ENCODE data around the gene DEPDC1B.
"Not testable (repeated sequence)": the region's sequence is repeated elsewhere in the genome, so short reads cannot be mapped to it uniquely, and the experiment has no call there.

The DEPDC1B gene

GRCh38 chr5:60577116-60577515, 122.8 kb downstream of the DEPDC1B start:
- no peak for DNase-seq

DNA sequence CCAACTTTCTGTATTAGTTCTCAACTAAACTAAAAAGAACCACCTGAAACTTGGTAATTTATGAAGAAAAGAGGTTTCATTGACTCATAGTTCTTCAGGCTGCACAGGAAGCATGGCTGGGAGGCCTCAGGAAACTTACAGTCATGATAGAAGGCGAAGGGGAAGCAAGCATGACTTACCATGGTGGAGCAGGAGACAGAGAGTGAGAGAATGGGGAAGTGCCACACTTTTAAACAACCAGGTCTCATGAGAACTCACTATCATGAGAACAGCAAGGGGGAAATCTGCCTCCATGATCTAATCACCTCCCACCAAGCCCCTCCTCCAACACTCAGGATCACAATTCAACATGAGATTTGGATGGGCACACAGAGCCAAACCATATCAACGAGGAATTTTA, 123.5 kb downstream of the DEPDC1B start:
- DNase-seq = no peak

- no peak for DNase-seq
These were observed 131.3 kb downstream of the DEPDC1B start for GRCh38 chr5:60568646-60569045.

DNA sequence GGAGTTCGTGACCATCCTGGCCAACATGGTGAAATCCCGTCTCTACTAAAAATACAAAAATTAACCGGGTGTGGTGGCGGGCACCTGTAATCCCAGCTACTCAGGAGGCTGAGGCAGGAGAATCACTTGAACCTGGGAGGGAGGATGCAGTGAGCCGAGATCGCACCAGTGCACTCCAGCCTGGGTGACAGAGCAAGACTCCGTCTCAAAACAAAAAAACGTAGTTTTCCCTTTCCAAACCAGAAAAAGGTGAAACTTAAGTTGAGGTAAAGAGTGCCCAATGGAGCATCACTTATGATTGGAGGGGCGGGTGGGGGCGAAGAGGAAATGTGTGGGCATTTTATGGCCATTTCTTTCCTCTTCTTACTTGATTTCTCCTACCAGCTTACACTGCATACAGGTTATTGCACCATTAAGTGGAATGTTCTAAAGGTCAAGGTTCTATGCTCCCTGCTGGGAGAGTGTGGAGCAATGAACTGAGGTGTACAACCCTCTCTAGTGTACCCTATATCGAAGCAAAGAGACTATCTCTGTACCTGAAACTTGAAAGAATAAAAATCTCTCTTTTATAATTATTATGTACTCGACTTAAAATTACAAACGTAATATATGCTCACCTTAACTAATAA, 136.2 kb downstream of the DEPDC1B start:
- no peak for DNase-seq

GRCh38 chr5:60553291-60553690, 146.7 kb downstream of the DEPDC1B start:
- not testable (repeated sequence) for DNase-seq

DNA sequence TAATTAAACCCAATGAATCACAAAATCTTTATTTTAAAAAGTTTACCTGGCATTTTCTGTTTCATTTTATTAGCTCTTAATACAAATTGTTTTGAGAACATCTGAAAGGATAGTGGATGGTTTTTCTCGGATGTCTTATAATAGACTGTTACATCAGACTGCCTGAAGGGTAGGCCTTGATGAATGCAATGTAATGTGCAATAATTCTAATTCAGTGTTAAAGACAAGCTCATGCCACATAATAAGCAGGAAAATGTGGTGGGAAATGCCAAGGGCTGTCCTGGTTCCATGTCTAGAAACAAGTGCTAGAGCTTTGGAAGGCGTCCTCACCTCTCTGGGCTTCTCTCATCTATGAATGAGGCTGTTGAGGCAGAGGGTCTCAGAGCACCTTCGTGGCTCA, 148.1 kb downstream of the DEPDC1B start:
- no peak for DNase-seq

DNA sequence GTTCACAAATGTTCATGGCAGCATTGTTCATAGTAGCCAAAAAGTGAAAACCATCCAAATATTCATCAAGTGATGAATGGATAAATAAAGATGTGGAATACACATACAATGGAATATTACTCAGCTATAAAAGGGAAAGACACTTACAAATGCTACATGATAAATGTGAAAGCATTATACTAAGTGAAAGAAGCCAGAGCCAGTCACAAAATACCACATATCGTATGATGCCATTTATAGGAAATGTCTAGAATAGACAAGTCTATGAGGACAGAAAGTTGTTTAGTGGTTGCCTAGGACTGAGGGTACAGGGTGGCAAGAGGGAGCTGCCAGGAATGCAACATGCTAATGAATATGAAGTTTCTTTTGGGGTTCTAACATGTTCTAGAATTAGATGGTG, 148.7 kb downstream of the DEPDC1B start:
- no peak for DNase-seq

DNA sequence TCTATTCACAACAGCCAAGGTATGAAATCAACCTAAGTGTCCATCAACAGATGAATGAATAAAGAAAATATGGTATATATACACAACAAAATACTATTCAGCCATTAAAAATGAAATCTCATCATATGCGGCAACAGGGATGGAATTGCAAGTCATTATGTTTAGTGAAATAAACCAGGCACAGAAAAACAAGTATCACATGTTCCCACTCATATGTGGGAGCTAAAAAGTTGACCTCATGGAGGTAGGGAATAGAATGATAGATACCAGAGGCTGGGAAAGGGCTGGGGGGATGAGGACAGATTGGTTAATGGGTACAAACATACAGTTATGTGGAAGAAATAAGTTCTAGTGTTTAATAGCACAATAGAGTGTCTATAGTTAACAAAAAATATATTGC, 149.7 kb downstream of the DEPDC1B start:
- no peak for DNase-seq

GRCh38 chr5:60549841-60550240, 150.1 kb downstream of the DEPDC1B start:
- DNase-seq = no peak
